Measurements from ENCODE around the gene PPP1R14C.
A peak's percentile ranks its signal among the peaks of the same experiment; 100 is the strongest.

PPP1R14C gene

GRCh38 chr6:150169181-150169580, 26.3 kb downstream of the PPP1R14C start:
- TF ChIP-seq TAF1 (IDR thresholded peaks at IDR 0.05; ENCODE audit: borderline replicate concordance, insufficient read depth, low read length) (no peak), POLR2AphosphoS5 (IDR thresholded peaks at IDR 0.05; ENCODE audit: low read depth, low read length) (no peak), FOXP2 (optimal IDR thresholded peaks at IDR 0.05; ENCODE audit: borderline replicate concordance, extremely low read depth, extremely low read length, insufficient read depth) (no peak), REST (IDR thresholded peaks at IDR 0.05; ENCODE audit: insufficient read depth in 1 of 2, low read depth in 2 of 2, low read length in 2 of 2) (no peak)

- TF ChIP-seq SIN3A (IDR thresholded peaks at IDR 0.05; ENCODE audit: borderline replicate concordance, insufficient read depth, low read length) (0 out of 2 replicates have a peak, but pooled peaks have one; percentile 66), FOXP2 (optimal IDR thresholded peaks at IDR 0.05; ENCODE audit: borderline replicate concordance, extremely low read depth, extremely low read length, insufficient read depth) (no peak)
Observed at GRCh38 chr6:150169609-150170008, 26.8 kb downstream of the PPP1R14C start.

- TF ChIP-seq REST (IDR thresholded peaks at IDR 0.05; ENCODE audit: insufficient read depth in 1 of 2, low read depth in 2 of 2, low read length in 2 of 2), result no peak
Observed at GRCh38 chr6:150172929-150173328, 30.1 kb downstream of the PPP1R14C start.

- no peak for TF ChIP-seq TAF1 (IDR thresholded peaks at IDR 0.05; ENCODE audit: borderline replicate concordance, insufficient read depth, low read length)
- no peak for TF ChIP-seq POLR2AphosphoS5 (IDR thresholded peaks at IDR 0.05; ENCODE audit: low read depth, low read length)
- no peak for TF ChIP-seq REST (IDR thresholded peaks at IDR 0.05; ENCODE audit: insufficient read depth in 1 of 2, low read depth in 2 of 2, low read length in 2 of 2)
- TF ChIP-seq FOXP2 (optimal IDR thresholded peaks at IDR 0.05; ENCODE audit: borderline replicate concordance, extremely low read depth, extremely low read length, insufficient read depth), result no peak
- no peak for TF ChIP-seq SIN3A (IDR thresholded peaks at IDR 0.05; ENCODE audit: borderline replicate concordance, insufficient read depth, low read length)
Observed at GRCh38 chr6:150175586-150176151, 32.8 kb downstream of the PPP1R14C start.

GRCh38 chr6:150176152-150176551, 33.3 kb downstream of the PPP1R14C start:
- TF ChIP-seq TAF1 (IDR thresholded peaks at IDR 0.05; ENCODE audit: borderline replicate concordance, insufficient read depth, low read length) (no peak), REST (IDR thresholded peaks at IDR 0.05; ENCODE audit: insufficient read depth in 1 of 2, low read depth in 2 of 2, low read length in 2 of 2) (no peak), POLR2AphosphoS5 (IDR thresholded peaks at IDR 0.05; ENCODE audit: low read depth, low read length) (no peak), SIN3A (IDR thresholded peaks at IDR 0.05; ENCODE audit: borderline replicate concordance, insufficient read depth, low read length) (no peak), FOXP2 (optimal IDR thresholded peaks at IDR 0.05; ENCODE audit: borderline replicate concordance, extremely low read depth, extremely low read length, insufficient read depth) (no peak)
